ENCODE results near the gene MIOS. TPM values are rescaled to one million over a fixed set of nuclear protein-coding genes. Genes with fewer than 3 reads are reported as not detected.

The MIOS gene
- total and polyA plus RNA-seq, 2 of the 8 experiments (the other 6 are each of a cell fraction or from before 2014, with no cell fraction given), result 15.5 to 50.7 TPM

DNA sequence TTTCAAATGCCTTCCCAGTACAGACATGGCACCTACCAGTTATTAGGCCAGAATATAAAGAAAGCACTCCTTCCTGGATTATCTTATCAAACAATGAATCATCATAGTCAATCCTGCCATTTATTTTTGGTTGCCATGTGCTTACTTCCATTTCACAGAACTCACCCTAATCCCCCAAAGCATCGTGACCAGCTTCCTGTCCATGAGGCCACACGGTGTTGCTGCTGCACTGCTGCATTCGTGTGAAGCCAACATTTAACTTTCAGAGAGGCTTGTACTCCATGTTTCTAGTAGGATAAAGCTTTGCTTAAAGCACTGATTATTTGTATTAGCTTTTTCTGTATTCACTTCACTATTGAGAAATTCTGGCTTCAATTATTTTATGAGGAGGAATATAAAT, 45.4 kb upstream of the MIOS start (continued):
- TF ChIP-seq CHD7 (IDR thresholded peaks at IDR 0.05; ENCODE audit: insufficient replicate concordance, low read length), result no peak
- TF ChIP-seq RNF2 (IDR thresholded peaks at IDR 0.05; ENCODE audit: borderline replicate concordance, low read depth, low read length, missing control alignments, poor library complexity, severe bottlenecking), result no peak
- no peak for TF ChIP-seq BCL11A (IDR thresholded peaks at IDR 0.05; ENCODE audit: low read depth in 2 of 2, low read length in 2 of 2)
- no peak for TF ChIP-seq EGR1 (IDR thresholded peaks at IDR 0.05; ENCODE audit: borderline replicate concordance, low read depth, low read length)
- no peak for TF ChIP-seq RXRA (IDR thresholded peaks at IDR 0.05; ENCODE audit: insufficient read depth, low read depth, low read length)
- TF ChIP-seq KDM5A (IDR thresholded peaks at IDR 0.05; ENCODE audit: low read length), result no peak
- TF ChIP-seq POLR2AphosphoS5 (IDR thresholded peaks at IDR 0.05; ENCODE audit: low read depth, low read length), result no peak
- no peak for TF ChIP-seq NRF1 (IDR thresholded peaks at IDR 0.05; ENCODE audit: low read depth, low read length)
- no peak for TF ChIP-seq SP4 (IDR thresholded peaks at IDR 0.05; ENCODE audit: low read length)
- no peak for TF ChIP-seq CREB1 (IDR thresholded peaks at IDR 0.05)
- no peak for TF ChIP-seq TCF12 (IDR thresholded peaks at IDR 0.05; ENCODE audit: low read depth, low read length)

Data from H1 (cell line).